ENCODE measurements around the gene ITGA7. TPM values are rescaled to one million over a fixed set of nuclear protein-coding genes. Genes with fewer than 3 reads are reported as not detected.

Gene ITGA7
- total RNA-seq (2014; rRNA removed; shearing (Covaris generic)) (6.6 and 7.2 TPM in 2 replicates), polyA plus RNA-seq (2016; fragmentation: Nextera tagmentation; extraction: Ambion mirVana) (2.0 and 2.1 TPM in 2 replicates)

GRCh38 chr12:55707841-55708694, at the start of gene ITGA7:
Gene ITGA7, minus strand, starts transcription at chr12:55707904. Its CDS starts 222 bp downstream, at chr12:55707682.
- DNase-seq, result peak; percentile 63
- Histone ChIP-seq H3K9me3 (ENCODE audit: low read depth) (no peaks in the 10 kb centered on the region), H3K27me3 (replicated peaks; ENCODE audit: insufficient read depth) (no peaks in the 10 kb centered on the region), H3F3A (ENCODE audit: insufficient read depth) (peaks cover 14% of the 10 kb centered on the region), H3K36me3 (ENCODE audit: low read depth) (no peaks in the 10 kb centered on the region), H3K9me2 (ENCODE audit: insufficient read depth) (no peaks in the 10 kb centered on the region), H3K4me2 (ENCODE audit: unreplicated experiment) (peak within 1 kb of the TSS; percentile 79), H3K79me2 (ENCODE audit: insufficient read depth) (no peaks in the 10 kb centered on the region), H3K4me3 (peak within 1 kb of the TSS; percentile 70), H4K20me1 (ENCODE audit: insufficient read depth) (no peaks in the 10 kb centered on the region), H3K27ac (no peak within 1 kb of the TSS), H2AFZ (peak within 1 kb of the TSS; percentile 70), H3K9ac (peak within 1 kb of the TSS; percentile 27; the same call in 1 of the 2 replicates), H3K4me1 (ENCODE audit: insufficient read depth) (peaks cover 18% of the 10 kb centered on the region)
- no peak for TF ChIP-seq EZH2phosphoT487 (IDR thresholded peaks at IDR 0.05; ENCODE audit: insufficient read depth, low read depth)
- WGBS, 2 experiments (ENCODE audit: low coverage in 1 of 2, low lambda C conversion rate in 2 of 2, missing lambda C conversion rate in 2 of 2), result 0 to 2% methylated on average over 9 to 39 of the region's 39 CpGs
- in situ Hi-C loops (cut with MboI), result no loop called here

- no peaks in the 10 kb centered on the region for H4K20me1 ChIP-seq (ENCODE audit: insufficient read depth)
- DNase-seq, result no peak
- no peaks in the 10 kb centered on the region for H3K27me3 ChIP-seq (replicated peaks; ENCODE audit: insufficient read depth)
- H3K36me3 ChIP-seq (ENCODE audit: low read depth), result peaks cover 52% of the 10 kb centered on the region
- H3F3A ChIP-seq (ENCODE audit: insufficient read depth), result peaks cover 9% of the 10 kb centered on the region; the same call in 1 of the 2 replicates
- in situ Hi-C loops (cut with MboI), result no loop called here
- H3K79me2 ChIP-seq (ENCODE audit: insufficient read depth), result peaks cover 4% of the 10 kb centered on the region; the same call in 1 of the 2 replicates
- no peak overlapping the region for H3K4me2 ChIP-seq (ENCODE audit: unreplicated experiment)
- H3K4me3 ChIP-seq, result no peak overlapping the region
- H3K27ac ChIP-seq, result no peak overlapping the region
- WGBS, 2 experiments (ENCODE audit: low coverage in 1 of 2, low lambda C conversion rate in 2 of 2, missing lambda C conversion rate in 2 of 2), result 95 to 100% methylated on average over 2 of the region's 2 CpGs
- H3K9me3 ChIP-seq (ENCODE audit: low read depth), result no peaks in the 10 kb centered on the region
- H3K4me1 ChIP-seq (ENCODE audit: insufficient read depth), result no peaks in the 10 kb centered on the region
- TF ChIP-seq EZH2phosphoT487 (IDR thresholded peaks at IDR 0.05; ENCODE audit: insufficient read depth, low read depth), result no peak
- no peak for TF ChIP-seq EZH2 (IDR thresholded peaks at IDR 0.05; ENCODE audit: insufficient read depth, poor library complexity, severe bottlenecking)
- H3K9ac ChIP-seq, result no peak overlapping the region
- H3K9me2 ChIP-seq (ENCODE audit: insufficient read depth), result no peaks in the 10 kb centered on the region
- no peak overlapping the region for H2AFZ ChIP-seq
Measured at GRCh38 chr12:55755246-55755645, 47.5 kb upstream of the ITGA7 start.

- no peak for DNase-seq
- in situ Hi-C loops (cut with MboI), result no loop called here
- TF ChIP-seq EZH2phosphoT487 (IDR thresholded peaks at IDR 0.05; ENCODE audit: insufficient read depth, low read depth), result no peak
- H3K79me2 ChIP-seq (ENCODE audit: insufficient read depth), result 0 out of 2 replicates have a peak, but pooled peaks cover 3% of the 10 kb centered on the region
- H3K9me3 ChIP-seq (ENCODE audit: low read depth), result no peaks in the 10 kb centered on the region
- no peak overlapping the region for H3K9ac ChIP-seq
- no peak overlapping the region for H3K27ac ChIP-seq
- H2AFZ ChIP-seq, result no peak overlapping the region
- no peaks in the 10 kb centered on the region for H3K9me2 ChIP-seq (ENCODE audit: insufficient read depth)
- WGBS, 2 experiments (ENCODE audit: low coverage in 1 of 2, low lambda C conversion rate in 2 of 2, missing lambda C conversion rate in 2 of 2), result 89 to 90% methylated on average over 17 to 18 of the region's 18 CpGs
- peaks cover 27% of the 10 kb centered on the region for H3K4me1 ChIP-seq (ENCODE audit: insufficient read depth)
- H3K4me3 ChIP-seq, result no peak overlapping the region
- H3K27me3 ChIP-seq (replicated peaks; ENCODE audit: insufficient read depth), result no peaks in the 10 kb centered on the region
- H3K4me2 ChIP-seq (ENCODE audit: unreplicated experiment), result no peak overlapping the region
- H3F3A ChIP-seq (ENCODE audit: insufficient read depth), result peaks cover 26% of the 10 kb centered on the region
- H3K36me3 ChIP-seq (ENCODE audit: low read depth), result peaks cover 11% of the 10 kb centered on the region; the same call in 1 of the 2 replicates
- no peaks in the 10 kb centered on the region for H4K20me1 ChIP-seq (ENCODE audit: insufficient read depth)
Measured at GRCh38 chr12:55748230-55748993, 40.7 kb upstream of the ITGA7 start.

GRCh38 chr12:55746913-55747231, 39.2 kb upstream of the ITGA7 start:
- Histone ChIP-seq H3K36me3 (ENCODE audit: low read depth) (no peaks in the 10 kb centered on the region), H3K4me2 (ENCODE audit: unreplicated experiment) (no peak overlapping the region), H2AFZ (no peak overlapping the region), H3K27ac (0 out of 2 replicates have a peak overlapping the region, but pooled peaks have one; percentile 21), H3F3A (ENCODE audit: insufficient read depth) (peaks cover 26% of the 10 kb centered on the region), H3K4me1 (ENCODE audit: insufficient read depth) (peaks cover 31% of the 10 kb centered on the region), H3K4me3 (no peak overlapping the region), H3K79me2 (ENCODE audit: insufficient read depth) (0 out of 2 replicates have a peak, but pooled peaks cover 3% of the 10 kb centered on the region), H3K9me3 (ENCODE audit: low read depth) (no peaks in the 10 kb centered on the region), H3K9me2 (ENCODE audit: insufficient read depth) (no peaks in the 10 kb centered on the region), H3K9ac (no peak overlapping the region), H3K27me3 (replicated peaks; ENCODE audit: insufficient read depth) (no peaks in the 10 kb centered on the region), H4K20me1 (ENCODE audit: insufficient read depth) (no peaks in the 10 kb centered on the region)
- TF ChIP-seq EZH2 (IDR thresholded peaks at IDR 0.05; ENCODE audit: insufficient read depth, poor library complexity, severe bottlenecking) (no peak), EZH2phosphoT487 (IDR thresholded peaks at IDR 0.05; ENCODE audit: insufficient read depth, low read depth) (no peak)
- no peak for DNase-seq
- in situ Hi-C loops (cut with MboI), result no loop called here

Measured in GM23248 (cell line).